DMS114 treated with DMSO at 0.1 percent for 48 hours (cell line): Measurements from ENCODE around the gene CKMT2.

Experiments
- DNase-seq: peaks from one replicate; lab custom pipeline; 2025; ENCODE audit not compliant: unreplicated experiment; lab: John Stamatoyannopoulos, UW

CKMT2 gene

GRCh38 chr5:81233080-81233634 is at the start of gene CKMT2:
Gene CKMT2, plus strand, starts transcription at chr5:81233322. Its CDS starts 17,811 bp downstream, at chr5:81251133.
- no peak for DNase-seq

- no peak for DNase-seq
These were observed 49.0 kb upstream of the CKMT2 start for GRCh38 chr5:81183811-81184748.

DNA sequence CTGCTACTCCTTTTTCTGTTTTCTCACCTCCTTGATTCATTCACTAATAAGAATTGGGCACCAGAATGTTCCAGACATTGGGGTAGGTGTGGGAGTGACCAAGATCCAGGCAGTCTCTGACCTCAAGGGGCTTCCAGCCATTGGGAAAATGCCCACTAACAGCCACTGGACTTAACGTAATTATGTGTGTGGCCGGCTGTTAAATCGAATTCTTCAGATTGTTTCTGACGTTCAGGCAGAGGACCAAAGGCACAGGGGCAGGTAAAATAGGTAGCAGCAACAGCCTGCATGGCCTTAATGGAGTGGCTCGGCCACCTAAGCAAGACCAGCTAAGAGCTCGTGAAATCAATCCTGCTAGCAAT is 48.4 kb upstream of the CKMT2 start:
- DNase-seq, result no peak

GRCh38 chr5:81187885-81188284 is 45.2 kb upstream of the CKMT2 start:
- no peak for DNase-seq

DNA sequence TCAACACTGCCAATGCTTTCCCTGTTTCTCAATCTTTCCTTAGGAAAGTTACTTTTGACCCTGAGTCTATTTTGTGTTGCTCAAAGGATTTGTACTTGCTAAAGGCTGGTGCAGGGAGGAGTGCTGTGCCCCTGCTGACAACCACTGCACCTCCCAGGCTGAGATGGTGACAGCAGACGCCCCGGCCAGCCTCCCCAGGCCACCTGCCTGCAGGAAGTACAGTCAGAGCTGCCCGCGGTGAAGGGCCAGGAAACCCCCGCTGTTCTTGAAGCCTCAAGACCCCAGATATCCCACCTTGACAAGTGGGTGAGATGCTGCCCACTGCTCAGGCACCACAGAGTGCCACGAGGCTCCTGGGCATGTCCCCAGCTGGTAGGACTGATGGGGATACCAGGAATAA is 44.2 kb upstream of the CKMT2 start:
- DNase-seq, result no peak

DNA sequence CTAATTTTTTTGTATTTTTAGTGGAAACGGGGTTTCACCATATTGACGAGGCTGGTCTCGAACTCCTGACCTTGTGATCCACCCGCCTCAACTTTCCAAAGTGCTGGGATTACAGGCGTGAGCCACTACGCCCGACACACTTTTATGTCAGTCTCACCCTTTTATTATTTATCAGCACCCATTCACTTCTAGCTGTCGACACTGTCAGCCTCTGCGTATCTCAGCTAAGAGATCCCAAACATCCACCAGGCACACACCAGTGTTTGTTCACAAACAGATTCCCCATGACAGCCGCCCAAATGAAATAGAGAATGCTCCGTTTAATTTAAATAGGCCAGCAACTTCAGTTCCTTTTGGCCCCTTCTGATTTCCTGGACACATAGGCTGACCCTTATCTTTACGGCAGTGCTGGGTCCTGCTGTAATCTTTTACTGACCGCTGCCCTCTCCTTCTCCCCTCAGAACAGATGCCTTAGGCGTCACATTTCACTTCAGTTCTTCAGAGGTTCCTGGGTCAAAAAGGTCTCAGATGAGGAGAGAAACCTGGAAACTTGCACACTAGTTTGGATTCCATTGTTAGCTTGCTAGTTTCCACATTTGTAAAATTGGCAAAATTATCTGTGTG is 43.1 kb upstream of the CKMT2 start:
- DNase-seq, result no peak

DNA sequence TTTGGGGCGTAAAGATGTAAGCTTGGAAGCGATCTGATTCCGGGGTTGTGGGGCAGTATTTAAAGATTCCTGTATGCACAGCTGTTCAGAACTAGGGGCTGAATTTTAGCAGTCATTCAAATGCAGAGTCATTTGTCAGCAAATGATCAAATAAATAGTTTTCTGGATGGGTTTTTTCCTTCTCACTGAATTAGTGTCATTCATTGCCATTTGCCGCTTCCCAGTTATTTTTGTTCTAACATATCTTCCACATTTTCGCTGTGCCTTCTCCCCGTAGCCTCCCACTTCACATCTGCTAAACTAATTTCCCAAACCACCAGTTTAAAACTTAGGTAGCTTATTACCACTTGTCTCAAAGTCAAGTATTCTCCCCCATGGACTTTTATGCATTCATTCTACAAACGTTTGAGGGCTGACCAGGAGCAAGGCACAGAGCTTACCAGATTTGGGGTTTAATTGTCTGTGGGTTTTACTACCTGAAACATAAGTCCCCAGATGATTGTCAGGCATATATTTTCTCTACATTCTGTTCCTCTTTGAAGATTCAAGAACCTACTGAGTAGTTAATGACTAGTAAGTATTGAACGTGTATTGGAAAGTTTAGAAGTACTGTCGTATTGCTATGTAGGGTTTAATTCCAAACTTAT is 41.3 kb upstream of the CKMT2 start:
- no peak for DNase-seq

GRCh38 chr5:81192373-81192750 is 40.8 kb upstream of the CKMT2 start:
- DNase-seq, result no peak

DNA sequence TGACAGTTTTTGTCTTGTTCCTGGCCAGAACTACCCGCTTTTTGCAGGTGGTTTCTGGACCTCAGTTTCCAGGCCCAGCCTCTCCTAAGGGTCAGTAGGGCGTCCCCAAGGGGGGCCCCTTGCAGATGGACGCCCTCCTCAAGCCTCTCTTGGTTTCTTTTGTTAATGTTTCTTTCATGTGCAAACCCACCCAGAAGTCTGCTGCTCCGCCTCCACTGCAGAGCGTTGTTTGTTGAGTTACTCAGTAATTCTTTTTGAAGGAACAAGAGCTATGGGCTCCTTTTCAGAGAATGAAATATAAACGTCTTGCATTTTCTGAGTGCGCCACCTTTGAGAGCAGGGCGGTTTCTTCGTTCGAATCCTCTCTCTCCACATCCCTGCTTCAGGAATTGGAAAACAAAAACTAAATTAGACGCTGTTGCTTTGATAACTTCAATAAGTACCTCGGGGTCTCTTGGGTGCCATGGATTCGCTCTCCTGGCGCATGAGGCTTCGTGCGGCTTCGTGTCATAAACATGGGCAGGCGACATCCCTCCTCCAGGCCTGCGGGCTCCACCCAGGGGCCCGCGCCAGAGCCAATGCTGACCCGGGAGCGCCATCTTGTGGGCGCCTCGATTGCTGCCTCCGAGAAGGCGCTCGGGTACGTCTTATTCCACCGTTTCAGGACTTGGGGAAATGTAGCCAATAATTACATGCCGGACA is 38.3 kb upstream of the CKMT2 start:
- peak; percentile 78 for DNase-seq

DNA sequence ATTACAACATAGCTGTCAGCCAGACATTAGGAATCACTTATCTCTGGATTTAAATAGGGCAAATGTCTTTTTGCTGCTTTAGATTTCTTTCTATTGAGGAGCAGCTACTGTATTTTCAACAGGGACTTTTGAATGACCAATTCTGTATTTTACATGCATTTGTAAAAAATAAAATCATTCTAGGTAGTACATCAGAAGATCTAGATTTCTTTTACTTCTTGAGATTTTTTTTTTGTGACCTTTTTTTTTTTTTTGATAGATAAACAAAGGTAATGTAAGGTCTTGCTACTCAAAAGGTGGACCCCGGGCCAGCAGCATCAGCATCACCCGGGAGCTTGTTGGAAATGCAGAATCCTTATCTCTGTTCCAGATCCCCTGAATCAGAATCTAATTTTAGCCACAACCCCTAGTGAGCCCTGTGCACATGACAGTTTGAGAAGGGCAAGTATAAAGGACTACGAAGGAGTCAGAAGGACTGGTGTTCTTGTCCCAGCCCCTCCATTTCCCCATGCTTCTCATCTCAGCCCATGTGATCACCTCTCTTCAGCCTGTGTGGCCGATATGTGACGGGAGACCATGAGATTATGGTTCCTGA is 37.7 kb upstream of the CKMT2 start:
- DNase-seq, result no peak

DNA sequence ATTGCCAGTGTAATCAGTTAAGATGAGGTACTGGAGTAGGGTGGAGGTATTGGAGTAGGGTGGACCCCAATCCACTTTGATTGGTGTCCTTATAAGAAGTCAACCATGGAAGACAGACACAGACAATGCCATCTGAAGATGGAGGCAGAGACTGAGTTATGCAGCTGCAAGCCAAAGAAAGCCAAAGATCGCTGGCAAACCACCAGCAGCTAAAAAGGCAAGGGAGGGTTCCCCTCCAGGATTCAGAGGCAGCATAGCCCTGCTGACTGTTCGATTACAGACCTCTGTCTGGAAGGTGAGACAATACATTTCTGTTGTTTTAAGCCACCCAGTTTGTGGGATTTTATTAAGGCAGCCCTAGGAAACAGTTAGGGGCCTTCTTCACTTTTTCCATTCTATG is 30.5 kb upstream of the CKMT2 start:
- no peak for DNase-seq

GRCh38 chr5:81203729-81204128 is 29.4 kb upstream of the CKMT2 start:
- DNase-seq, result no peak

DNA sequence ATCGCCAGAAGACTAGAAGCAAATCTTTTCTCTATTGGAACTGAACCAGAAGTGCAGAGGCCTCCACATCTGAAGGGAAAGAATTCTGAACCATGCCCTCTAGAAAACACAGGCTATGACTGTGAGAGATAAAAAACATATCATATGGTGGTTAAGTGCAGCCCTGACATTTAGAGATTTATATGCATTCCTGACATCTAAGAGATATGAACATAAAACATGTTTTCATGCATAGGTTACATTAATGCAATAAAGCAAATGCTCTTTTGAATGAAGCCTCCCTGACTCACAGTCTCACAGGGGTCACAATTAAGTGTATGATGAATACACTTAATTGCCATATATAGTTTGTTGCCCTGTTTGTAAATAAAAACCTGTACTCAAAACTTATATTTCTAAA is 28.9 kb upstream of the CKMT2 start:
- DNase-seq, result no peak

- no peak for DNase-seq
These were observed 28.1 kb upstream of the CKMT2 start for GRCh38 chr5:81205058-81205457.

DNA sequence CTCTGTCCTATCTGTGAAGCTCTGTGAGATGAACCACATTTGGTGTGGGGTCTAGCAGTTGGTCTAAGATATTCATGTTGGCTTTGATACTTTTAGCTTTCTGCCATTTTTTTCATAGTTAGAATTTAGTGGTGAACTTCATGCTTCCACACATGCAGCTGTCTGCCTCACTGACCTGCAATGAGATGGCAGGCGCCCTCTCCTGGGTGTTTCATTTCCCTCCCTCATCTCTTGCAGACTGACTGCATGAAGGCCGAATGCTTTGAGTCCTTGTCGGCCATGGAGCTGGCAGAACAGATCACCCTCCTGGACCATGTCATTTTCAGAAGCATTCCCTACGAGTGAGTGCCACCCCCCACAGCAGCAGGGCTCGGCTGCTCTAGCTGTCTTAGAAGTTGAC is 26.1 kb upstream of the CKMT2 start:
- DNase-seq, result no peak

- DNase-seq, result no peak
These were observed 24.2 kb upstream of the CKMT2 start for GRCh38 chr5:81208904-81209303.

- DNase-seq, result no peak
These were observed 23.7 kb upstream of the CKMT2 start for GRCh38 chr5:81209386-81209785.

- DNase-seq, result no peak
These were observed 23.1 kb upstream of the CKMT2 start for GRCh38 chr5:81209869-81210493.

- DNase-seq, result no peak
These were observed 20.8 kb upstream of the CKMT2 start for GRCh38 chr5:81212211-81212751.

DNA sequence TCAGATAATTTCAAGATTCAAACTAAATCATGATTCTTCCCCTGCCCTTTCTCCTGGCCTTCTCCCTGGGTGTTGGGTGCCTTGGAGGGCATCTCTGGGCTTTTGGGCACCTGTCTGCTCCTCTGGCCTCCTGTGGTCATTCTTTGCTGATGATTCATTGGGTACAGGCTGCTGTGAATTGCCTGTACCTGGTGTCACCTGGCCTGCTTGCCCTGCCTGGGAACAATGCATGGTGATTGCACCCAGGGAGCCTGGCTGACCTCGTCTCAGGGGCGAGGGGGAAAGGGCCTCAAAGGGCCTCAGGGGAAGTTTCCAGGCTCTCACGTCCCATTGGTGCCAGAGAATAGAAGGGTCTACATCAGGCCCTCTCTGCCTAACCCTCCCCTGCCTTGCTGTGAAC is 20.1 kb upstream of the CKMT2 start:
- no peak for DNase-seq
